NB4 (cell line): ENCODE results near the gene UBXN6.

Source experiments
- MYC ChIP-seq: IDR thresholded peaks from 2 replicates; pipeline ENCODE4 v1.6.1; 2011; ENCODE audit warnings: low read depth, low read length
- POLR2A ChIP-seq: IDR thresholded peaks from 2 replicates; pipeline ENCODE4 v1.6.1; 2011; ENCODE audit warnings: mild to moderate bottlenecking; ENCODE audit not compliant: insufficient read length; ENCODE audit errors: extremely low read depth
- TF ChIP-seq, protein P1 (sequence below): IDR thresholded peaks from one replicate; pipeline ENCODE4 v1.5.1; 2012; ENCODE audit warnings: low read depth, low read length

GRCh38 chr19:4464815-4465581 lies 7.4 kb upstream of the UBXN6 start:
- TF ChIP-seq, protein P1, sequence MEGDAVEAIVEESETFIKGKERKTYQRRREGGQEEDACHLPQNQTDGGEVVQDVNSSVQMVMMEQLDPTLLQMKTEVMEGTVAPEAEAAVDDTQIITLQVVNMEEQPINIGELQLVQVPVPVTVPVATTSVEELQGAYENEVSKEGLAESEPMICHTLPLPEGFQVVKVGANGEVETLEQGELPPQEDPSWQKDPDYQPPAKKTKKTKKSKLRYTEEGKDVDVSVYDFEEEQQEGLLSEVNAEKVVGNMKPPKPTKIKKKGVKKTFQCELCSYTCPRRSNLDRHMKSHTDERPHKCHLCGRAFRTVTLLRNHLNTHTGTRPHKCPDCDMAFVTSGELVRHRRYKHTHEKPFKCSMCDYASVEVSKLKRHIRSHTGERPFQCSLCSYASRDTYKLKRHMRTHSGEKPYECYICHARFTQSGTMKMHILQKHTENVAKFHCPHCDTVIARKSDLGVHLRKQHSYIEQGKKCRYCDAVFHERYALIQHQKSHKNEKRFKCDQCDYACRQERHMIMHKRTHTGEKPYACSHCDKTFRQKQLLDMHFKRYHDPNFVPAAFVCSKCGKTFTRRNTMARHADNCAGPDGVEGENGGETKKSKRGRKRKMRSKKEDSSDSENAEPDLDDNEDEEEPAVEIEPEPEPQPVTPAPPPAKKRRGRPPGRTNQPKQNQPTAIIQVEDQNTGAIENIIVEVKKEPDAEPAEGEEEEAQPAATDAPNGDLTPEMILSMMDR: no peak
- TF ChIP-seq POLR2A (no peak), MYC (no peak)
